ENCODE measurements around the gene RNMT.
A peak's percentile ranks its signal among the peaks of the same experiment; 100 is the strongest.
"Not testable (repeated sequence)": the region's sequence is repeated elsewhere in the genome, so short reads cannot be mapped to it uniquely, and the experiment has no call there.

RNMT gene

GRCh38 chr18:13726232-13726971, at the start of gene RNMT, which contains the start of gene FAM210A:
TSS of gene RNMT (plus strand) at chr18:13726673. CDS start at chr18:13731518, 4,845 bp downstream.
TSS of gene FAM210A (minus strand) at chr18:13726558. CDS start at chr18:13682077, 44,481 bp downstream.
- DNase-seq = peak; percentile 94

- DNase-seq = not testable (repeated sequence)
These were observed 49.1 kb upstream of the RNMT start for GRCh38 chr18:13677350-13677749.

GRCh38 chr18:13680612-13681011, 45.9 kb upstream of the RNMT start:
- DNase-seq = no peak

GRCh38 chr18:13681701-13682100, 44.8 kb upstream of the RNMT start:
- DNase-seq = no peak

- no peak for DNase-seq
These were observed 41.9 kb upstream of the RNMT start for GRCh38 chr18:13684546-13684945.

- no peak for DNase-seq
These were observed 38.0 kb upstream of the RNMT start for GRCh38 chr18:13688191-13689136.

- DNase-seq = not testable (repeated sequence)
These were observed 36.4 kb upstream of the RNMT start for GRCh38 chr18:13690060-13690459.

- DNase-seq = not testable (repeated sequence)
These were observed 31.1 kb upstream of the RNMT start for GRCh38 chr18:13695337-13695736.

- DNase-seq = no peak
These were observed 29.5 kb upstream of the RNMT start for GRCh38 chr18:13696961-13697360.

GRCh38 chr18:13700153-13700552, 26.3 kb upstream of the RNMT start:
- DNase-seq = no peak

GRCh38 chr18:13703899-13704298, 22.6 kb upstream of the RNMT start:
- no peak for DNase-seq

GRCh38 chr18:13710414-13710831, 16.1 kb upstream of the RNMT start:
- no peak for DNase-seq

GRCh38 chr18:13712400-13713131, 13.9 kb upstream of the RNMT start:
- DNase-seq = no peak

- no peak for DNase-seq
These were observed 12.9 kb upstream of the RNMT start for GRCh38 chr18:13713455-13714055.

GRCh38 chr18:13715330-13715729, 11.1 kb upstream of the RNMT start:
- DNase-seq = no peak

GRCh38 chr18:13716916-13717315, 9.6 kb upstream of the RNMT start:
- no peak for DNase-seq

- DNase-seq = no peak
These were observed 6.3 kb upstream of the RNMT start for GRCh38 chr18:13720123-13720522.

GRCh38 chr18:13720847-13721246, 5.6 kb upstream of the RNMT start:
- no peak for DNase-seq

- DNase-seq = peak; percentile 6
These were observed 774 bp upstream of the RNMT start for GRCh38 chr18:13725566-13726231.

GRCh38 chr18:13726972-13727331, 479 bp downstream of the RNMT start:
- DNase-seq = peak; percentile 65

GRCh38 chr18:13730481-13730880, 4.0 kb downstream of the RNMT start:
- DNase-seq = no peak

- DNase-seq = no peak
These were observed 9.2 kb downstream of the RNMT start for GRCh38 chr18:13735681-13736080.

All from NCI-H2227 treated with DMSO at 0.1 percent for 48 hours (cell line).